GM19043 (cell line): ENCODE measurements around the gene ATL1.
A peak's percentile ranks its signal among the peaks of the same experiment; 100 is the strongest.

Experiments used
- ATAC-seq: cut with Tn5 transposase; IDR thresholded peaks from one replicate; pipeline ENCODE4 v1.9.1; 2021; ENCODE audit warnings: low read depth; ENCODE audit not compliant: unreplicated experiment

The ATL1 gene

DNA sequence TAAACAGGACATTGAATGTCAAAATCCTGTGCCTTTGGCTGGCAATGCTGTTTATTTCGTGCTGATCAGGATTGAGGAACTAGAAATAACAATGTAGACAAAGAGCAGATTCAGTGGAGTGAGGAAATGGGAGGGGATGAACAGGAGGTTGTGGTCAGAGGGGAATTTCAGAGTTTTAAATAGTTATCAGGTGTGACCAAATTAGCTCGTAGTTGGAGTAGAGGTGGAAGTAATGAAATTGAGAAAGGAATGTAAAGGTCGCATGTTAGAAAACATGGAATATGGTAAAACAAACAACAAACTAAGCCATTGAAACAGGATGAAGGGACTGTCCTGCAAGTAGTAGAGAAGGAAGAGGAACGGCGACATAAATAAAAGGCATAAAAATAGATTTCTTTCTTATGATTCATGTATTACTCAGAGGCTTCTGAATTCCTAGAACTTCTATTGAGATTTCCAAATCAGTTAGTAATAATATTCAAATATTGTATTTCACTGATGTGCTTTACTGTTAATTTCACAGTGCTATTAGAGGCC, 117.7 kb downstream of the ATL1 start:
- ATAC-seq, result peak; percentile 48

- no peak for ATAC-seq
Measured at GRCh38 chr14:50678163-50678562, 118.2 kb downstream of the ATL1 start.

DNA sequence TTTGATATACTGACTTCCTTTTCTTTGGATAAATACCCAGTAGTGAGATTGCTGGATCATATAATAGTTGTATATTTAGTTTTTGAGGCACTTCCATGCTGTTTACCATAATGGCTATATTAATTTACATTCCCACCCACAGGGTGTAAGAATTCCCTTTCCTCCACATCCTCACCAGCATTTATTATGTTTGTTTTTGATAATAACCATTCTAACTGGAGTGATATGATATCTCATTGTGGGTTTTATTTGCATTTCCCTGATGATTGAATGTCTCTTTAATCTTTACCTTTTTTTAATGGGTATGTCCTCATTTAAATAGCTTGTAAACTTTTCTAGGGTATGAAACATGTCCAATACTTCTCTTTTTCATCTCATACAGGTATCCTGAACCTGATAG, 119.7 kb downstream of the ATL1 start:
- no peak for ATAC-seq
